EH (cell line): ENCODE measurements around the gene DGCR2.
"Not testable (repeated sequence)": the region's sequence is repeated elsewhere in the genome, so short reads cannot be mapped to it uniquely, and the experiment has no call there.

ENCODE experiments used
- DNase-seq: peaks from one replicate; pipeline ENCODE4 v3.0.0-alpha.2; 2015; ENCODE audit warnings: low read depth

Gene DGCR2, protein sequence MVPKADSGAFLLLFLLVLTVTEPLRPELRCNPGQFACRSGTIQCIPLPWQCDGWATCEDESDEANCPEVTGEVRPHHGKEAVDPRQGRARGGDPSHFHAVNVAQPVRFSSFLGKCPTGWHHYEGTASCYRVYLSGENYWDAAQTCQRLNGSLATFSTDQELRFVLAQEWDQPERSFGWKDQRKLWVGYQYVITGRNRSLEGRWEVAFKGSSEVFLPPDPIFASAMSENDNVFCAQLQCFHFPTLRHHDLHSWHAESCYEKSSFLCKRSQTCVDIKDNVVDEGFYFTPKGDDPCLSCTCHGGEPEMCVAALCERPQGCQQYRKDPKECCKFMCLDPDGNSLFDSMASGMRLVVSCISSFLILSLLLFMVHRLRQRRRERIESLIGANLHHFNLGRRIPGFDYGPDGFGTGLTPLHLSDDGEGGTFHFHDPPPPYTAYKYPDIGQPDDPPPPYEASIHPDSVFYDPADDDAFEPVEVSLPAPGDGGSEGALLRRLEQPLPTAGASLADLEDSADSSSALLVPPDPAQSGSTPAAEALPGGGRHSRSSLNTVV

DNA sequence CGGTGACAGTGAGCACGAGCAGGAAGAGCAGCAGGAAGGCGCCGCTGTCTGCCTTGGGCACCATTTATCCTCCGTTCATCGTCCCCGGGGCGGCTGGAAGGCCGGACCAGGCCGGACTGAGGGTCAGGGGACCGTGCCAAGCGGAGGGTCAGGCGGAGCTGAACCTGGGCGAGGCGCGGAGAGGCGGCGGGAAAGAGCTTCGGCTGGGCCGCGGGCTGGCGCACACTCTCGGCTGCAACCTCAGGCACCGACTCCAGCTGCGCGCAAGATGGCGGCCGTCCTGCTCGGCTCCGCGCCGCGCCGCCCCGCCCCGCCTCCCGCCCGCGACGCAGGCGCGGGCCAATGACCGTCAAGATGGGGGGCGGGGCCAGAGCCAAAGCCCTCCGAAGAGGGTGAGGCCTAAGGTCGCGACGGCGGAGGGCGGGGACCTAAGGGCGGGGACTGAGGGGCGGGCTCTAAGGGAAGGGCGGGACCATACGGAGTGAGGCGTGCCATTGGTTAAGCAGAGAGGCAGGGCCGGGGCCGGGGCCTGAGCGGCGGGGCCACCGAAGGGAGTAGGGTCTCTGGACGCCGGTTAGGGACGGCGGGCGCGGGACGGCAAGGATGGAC, at the start of gene DGCR2:
Gene DGCR2, minus strand, starts transcription at position 270 of the 609 bp plus-strand sequence. Its CDS starts 206 bp downstream, at position 64.
- peak; percentile 96 for DNase-seq

GRCh38 chr22:19169947-19170318, 47.7 kb upstream of the DGCR2 start:
- DNase-seq, result no peak

DNA sequence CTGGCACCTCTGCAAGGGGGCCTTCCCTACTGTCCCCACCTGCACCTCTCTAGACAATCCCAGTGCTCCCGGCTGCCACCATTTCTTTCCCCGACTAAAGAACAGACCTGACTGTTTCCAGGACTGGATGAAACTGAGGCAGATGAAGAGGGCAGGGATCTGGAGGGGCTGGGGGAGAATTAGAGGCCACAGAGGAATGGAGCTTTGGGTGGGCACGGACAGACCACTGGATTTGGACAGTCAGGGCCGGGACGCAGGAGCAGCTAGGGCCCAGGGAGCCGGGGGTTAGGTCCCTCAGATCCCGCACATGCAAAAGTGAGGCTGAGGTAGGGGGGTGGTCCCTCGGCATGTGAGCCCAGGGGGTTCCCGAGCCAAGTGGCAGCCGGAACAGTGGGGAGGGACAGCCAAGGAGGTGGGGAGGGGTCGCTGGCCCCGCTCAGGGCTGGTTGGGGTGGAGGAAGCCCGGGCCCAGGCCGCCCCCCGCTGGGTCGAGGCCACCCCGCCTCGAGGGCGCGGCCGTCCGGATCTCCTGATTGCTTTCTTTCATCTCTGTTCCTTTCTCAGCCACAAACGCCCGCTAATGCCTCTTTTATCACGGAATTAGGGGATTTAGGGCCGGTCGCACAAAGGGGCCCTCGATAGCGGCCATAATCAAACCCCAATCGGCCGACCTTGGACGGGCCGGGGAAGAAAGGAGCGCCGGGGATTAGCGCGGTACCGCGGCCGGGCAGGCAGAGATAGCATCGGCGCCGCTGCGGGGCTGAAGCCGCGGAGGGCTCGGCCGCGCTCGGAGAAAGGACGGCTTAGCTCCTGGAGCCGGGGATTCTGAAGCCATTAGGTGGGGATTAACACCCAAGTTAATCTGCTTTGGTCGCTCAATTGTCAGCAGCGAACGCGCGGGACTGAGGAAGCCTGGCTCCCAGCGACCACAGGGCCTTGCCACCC, 47.1 kb upstream of the DGCR2 start:
- no peak for DNase-seq

- no peak for DNase-seq
Observed at GRCh38 chr22:19168088-19168890, 46.1 kb upstream of the DGCR2 start.

- DNase-seq, result no peak
Observed at GRCh38 chr22:19167106-19167869, 45.1 kb upstream of the DGCR2 start.

- no peak for DNase-seq
Observed at GRCh38 chr22:19166421-19166820, 44.2 kb upstream of the DGCR2 start.

GRCh38 chr22:19164425-19164824, 42.2 kb upstream of the DGCR2 start:
- DNase-seq, result no peak

DNA sequence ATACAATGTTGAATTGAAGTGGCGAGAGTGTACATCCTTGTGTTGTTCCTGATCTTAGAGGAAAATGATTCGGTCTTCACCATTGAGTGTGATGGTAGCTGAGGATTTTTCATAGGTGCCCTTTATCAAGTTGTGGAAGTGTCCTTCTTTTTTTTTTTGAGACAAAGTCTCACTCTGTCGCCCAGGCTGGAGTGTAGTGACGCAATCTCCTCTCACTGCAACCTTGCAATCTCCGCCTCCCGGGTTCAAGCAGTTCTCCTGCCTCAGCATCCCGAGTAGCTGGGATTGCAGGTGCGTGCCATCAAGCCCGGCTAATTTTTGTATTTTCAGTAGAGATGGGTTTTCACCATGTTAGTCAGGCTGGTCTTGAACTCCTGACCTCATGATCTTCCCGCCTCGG, 36.4 kb upstream of the DGCR2 start:
- not testable (repeated sequence) for DNase-seq

DNA sequence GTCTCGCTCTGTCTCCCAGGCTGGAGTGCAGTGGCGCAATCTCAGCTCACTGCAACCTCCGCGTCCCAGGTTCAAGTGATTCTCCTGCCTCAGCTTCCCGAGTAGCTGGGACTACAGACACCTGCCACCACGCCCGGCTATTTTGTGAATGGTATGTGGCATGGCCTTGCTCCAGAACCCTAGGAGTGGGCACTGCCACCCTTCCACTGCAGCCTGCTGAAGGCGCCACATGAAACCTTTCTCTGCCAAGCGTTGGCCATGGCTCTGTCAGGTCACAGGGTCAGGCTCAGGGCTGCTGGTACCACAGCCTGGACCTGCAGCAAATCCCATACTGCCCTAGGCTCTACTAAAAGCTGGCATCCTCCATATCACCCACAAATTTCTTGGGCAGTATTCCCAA, 33.9 kb upstream of the DGCR2 start:
- not testable (repeated sequence) for DNase-seq

DNA sequence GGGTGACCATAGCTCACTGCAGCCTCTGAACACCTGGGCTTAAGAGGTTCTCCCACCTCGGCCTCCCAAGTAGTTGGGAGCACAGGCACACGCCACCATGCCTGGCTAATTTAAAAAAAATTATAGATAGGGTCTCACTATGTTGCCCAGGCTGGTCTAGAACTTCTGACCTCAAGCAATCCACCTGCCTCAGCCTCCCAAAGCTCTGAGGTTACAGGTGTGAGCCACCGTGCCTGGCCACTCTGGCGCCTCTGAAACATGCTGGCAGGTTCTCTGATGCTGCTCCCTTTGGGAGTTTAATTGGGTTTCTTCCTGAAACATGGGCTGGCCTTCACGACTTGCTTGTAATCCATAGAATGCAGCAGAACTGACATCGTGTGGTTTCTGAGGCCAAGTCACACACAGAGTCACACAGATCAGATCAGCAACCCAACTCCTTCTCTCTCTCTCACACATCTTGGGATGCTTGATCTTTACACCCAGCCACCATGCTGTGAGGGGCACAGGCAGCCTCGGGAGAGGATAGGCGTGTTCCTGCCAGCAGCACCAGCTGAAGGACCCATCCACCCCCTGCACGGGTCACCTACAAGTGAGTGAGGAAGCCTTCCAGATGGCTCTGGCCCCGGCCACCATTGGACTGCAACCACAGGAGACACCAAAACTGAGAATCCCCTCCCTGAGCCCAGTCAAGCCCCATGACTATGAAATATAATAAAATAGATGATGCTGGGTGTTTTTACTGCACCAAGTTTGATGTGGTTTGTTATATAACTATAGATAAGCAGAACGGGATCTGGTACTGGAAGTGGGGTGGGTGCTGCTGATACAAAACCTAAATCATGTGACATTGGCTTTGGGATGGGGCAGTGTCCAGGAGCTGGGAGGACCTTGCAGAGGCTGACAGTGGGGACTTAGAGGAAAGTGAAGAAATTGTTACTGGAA, 31.0 kb upstream of the DGCR2 start:
- DNase-seq, result no peak

GRCh38 chr22:19151329-19152191, 29.3 kb upstream of the DGCR2 start:
- DNase-seq, result no peak

- DNase-seq, result no peak
Observed at GRCh38 chr22:19150482-19151328, 28.5 kb upstream of the DGCR2 start.

GRCh38 chr22:19149991-19150390, 27.8 kb upstream of the DGCR2 start, which contains the start of gene GSC2:
TSS of gene GSC2 (minus strand) at chr22:19150292. CDS start at chr22:19150283, 9 bp downstream.
- DNase-seq, result no peak

GRCh38 chr22:19149047-19149883, 27.1 kb upstream of the DGCR2 start:
- DNase-seq, result peak; percentile 14

GRCh38 chr22:19148417-19149046, 26.3 kb upstream of the DGCR2 start:
- no peak for DNase-seq

- no peak for DNase-seq
Observed at GRCh38 chr22:19147195-19147780, 25.1 kb upstream of the DGCR2 start.
